ENCODE data around the gene IDH2.

- no peak for TF ChIP-seq CTCF (optimal IDR thresholded peaks at IDR 0.05 in 1 of 3, IDR thresholded peaks at IDR 0.05 in 1 of 3, conservative IDR thresholded peaks at IDR 0.05 in 1 of 3; ENCODE audit: extremely low read depth in 1 of 3, insufficient read depth in 2 of 3, low read length in 3 of 3)
- no peak for TF ChIP-seq EZH2 (IDR thresholded peaks at IDR 0.05; ENCODE audit: low read length)
Measured at GRCh38 chr15:90053685-90054466, 48.4 kb downstream of the IDH2 start.
